HepG2 (cell line): Measurements from ENCODE around the gene SCAF8. TPM values are rescaled to one million over a fixed set of nuclear protein-coding genes. Genes with fewer than 3 reads are reported as not detected.

ENCODE experiments used
- ATAC-seq: fragments of 200-7000 bp; cut with Tn5 transposase; 3 replicates; pipeline ENCODE4 v1.9.1; 2020; ENCODE audit warnings: mild to moderate bottlenecking, moderate library complexity
- BruUV-seq: library from RNA; stranded (reverse); fragments of 400-500 nt; replicated peaks from 2 replicates; lab custom pipeline; 2021; lab: Mats Ljungman, UMichigan
- CTCF ChIA-PET: fragments of 300-600 bp; formaldehyde crosslinking; extraction: SDS; loops from one replicate; lab custom pipeline; 2021; ENCODE audit warnings: low total read pairs, inconsistent platforms, low intra/inter-chr PET ratio; lab: Yijun Ruan, JAX
- POLR2A ChIA-PET: fragments of 350-600 bp; sonication (Branson Sonifier 250); formaldehyde crosslinking; loops from one replicate; lab custom pipeline; 2020; ENCODE audit warnings: antibody characterized with exemption, inconsistent platforms; lab: Yijun Ruan, JAX
- DNase-seq: peaks from one replicate; pipeline ENCODE4 v3.0.0-alpha.2; 2015; ENCODE audit warnings: low spot score
- FAIRE-seq: peaks from 3 replicates; lab custom pipeline; 2011; peaks lifted over from hg19 to GRCh38; lab: Jason Lieb, UNC
- H2AFZ ChIP-seq: one replicate; pipeline ENCODE4 v1.6.1; 2011; ENCODE audit warnings: low read length, inconsistent platforms
- H3K27ac ChIP-seq: fragments of 300-600 bp; 3 replicates; pipeline ENCODE4 v1.8.0; 2011; ENCODE audit warnings: mixed run types, mild to moderate bottlenecking, mixed read lengths, low read length, inconsistent platforms; ENCODE audit not compliant: insufficient read depth; ENCODE audit errors: extremely low read length
- H3K27me3 ChIP-seq, 2 experiments: fragments of 200-600 bp in 1 of 2; 2 replicates in 1 of 2; 3 replicates in 1 of 2; pipeline versions ENCODE4 v1.6.0 to v1.8.0; 2011; ENCODE audit warnings: low read length in 2 of 2, mild to moderate bottlenecking in 2 of 2, moderate library complexity in 2 of 2, inconsistent platforms in 1 of 2; ENCODE audit not compliant: insufficient read depth in 2 of 2, control insufficient read depth in 1 of 2
- H3K36me3 ChIP-seq, 2 experiments: fragments of 200-600 bp in 1 of 2; replicated peaks in 1 of 2; 2 replicates in 1 of 2; 3 replicates in 1 of 2; pipeline versions ENCODE4 v1.5.1 to v1.8.0; 2011; ENCODE audit warnings: low read length in 2 of 2, inconsistent platforms in 1 of 2; ENCODE audit not compliant: insufficient read depth in 2 of 2, control insufficient read depth in 1 of 2
- H3K4me1 ChIP-seq: 2 replicates; pipeline ENCODE4 v1.5.1; 2012; ENCODE audit warnings: low read length, inconsistent platforms; ENCODE audit not compliant: insufficient read depth
- H3K4me2 ChIP-seq: 2 replicates; pipeline ENCODE4 v1.6.0; 2011; ENCODE audit warnings: low read depth, low read length, inconsistent platforms
- H3K4me3 ChIP-seq, 3 experiments: fragments of 200-600 bp in 1 of 3; sonication (generic), shearing (Covaris generic) in 1 of 3; replicated peaks in 1 of 3; 2 replicates each; pipeline ENCODE4 v1.5.1; 2011 to 2016; ENCODE audit warnings: low read length in 3 of 3, inconsistent platforms in 2 of 3, low read depth in 2 of 3, mild to moderate bottlenecking in 2 of 3, control low read depth in 1 of 3, mixed read lengths in 1 of 3; ENCODE audit not compliant: insufficient read depth in 1 of 3
- H3K79me2 ChIP-seq: one replicate; pipeline ENCODE4 v1.6.1; 2011; ENCODE audit warnings: low read length, inconsistent platforms; ENCODE audit not compliant: insufficient read depth
- H3K9ac ChIP-seq: 2 replicates; pipeline ENCODE4 v1.6.0; 2011; ENCODE audit warnings: mild to moderate bottlenecking, low read depth, low read length, inconsistent platforms; ENCODE audit not compliant: insufficient read depth
- H3K9me3 ChIP-seq: 2 replicates; pipeline ENCODE4 v1.5.1; 2012; ENCODE audit warnings: mild to moderate bottlenecking, low read length
- H4K20me1 ChIP-seq: 2 replicates; pipeline ENCODE4 v1.6.0; 2011; ENCODE audit warnings: inconsistent platforms, mild to moderate bottlenecking, low read length, moderate library complexity; ENCODE audit not compliant: insufficient read depth
- CBFB ChIP-seq: sonication (generic); formaldehyde crosslinking; IDR thresholded peaks from 2 replicates; pipeline ENCODE4 v1.4.0; 2020; ENCODE audit warnings: missing genetic modification reagents
- HNF4A ChIP-seq: sonication (generic); formaldehyde crosslinking; IDR thresholded peaks from 2 replicates; pipeline ENCODE4 v1.4.0; 2020; ENCODE audit warnings: missing genetic modification reagents
- HNRNPUL1 ChIP-seq: fragments of 200-400 bp; formaldehyde crosslinking; IDR thresholded peaks from 2 replicates; pipeline ENCODE4 v1.6.1; 2017; ENCODE audit warnings: low read depth, mild to moderate bottlenecking, low read length, moderate library complexity
- NCOA1 ChIP-seq: sonication (generic); formaldehyde crosslinking; IDR thresholded peaks from 2 replicates; pipeline ENCODE4 v1.9.0; 2021; ENCODE audit warnings: missing genetic modification reagents
- NCOR1 ChIP-seq: fragments of 200-600 bp; sonication (generic); IDR thresholded peaks from 2 replicates; pipeline ENCODE4 v1.7.0; 2017; ENCODE audit warnings: antibody characterized with exemption, low read length, borderline replicate concordance
- NFE2L1 ChIP-seq: sonication (generic); formaldehyde crosslinking; IDR thresholded peaks from 2 replicates; pipeline ENCODE4 v1.4.0; 2020; ENCODE audit warnings: missing genetic modification reagents, mild to moderate bottlenecking, borderline replicate concordance
- POLR2AphosphoS2 ChIP-seq: IDR thresholded peaks from 2 replicates; pipeline ENCODE4 v1.6.1; 2011; ENCODE audit warnings: low read depth, low read length, improper control_type of control experiment
- PTBP1 ChIP-seq: fragments of 200-400 bp; formaldehyde crosslinking; IDR thresholded peaks from 2 replicates; pipeline ENCODE4 v1.6.1; 2018; ENCODE audit warnings: low read length, low read depth; ENCODE audit not compliant: poor library complexity, severe bottlenecking
- ZBTB8A ChIP-seq: sonication (generic); formaldehyde crosslinking; IDR thresholded peaks from 2 replicates; pipeline ENCODE4 v1.4.0; 2020; ENCODE audit warnings: mild to moderate bottlenecking, low read depth, missing genetic modification reagents, borderline replicate concordance
- ZNF431 ChIP-seq: sonication (generic); formaldehyde crosslinking; IDR thresholded peaks from 2 replicates; pipeline ENCODE4 v1.9.0; 2022; ENCODE audit warnings: missing genetic modification reagents, low read depth, mild to moderate bottlenecking, borderline replicate concordance
- ZNF703 ChIP-seq: sonication (generic); formaldehyde crosslinking; IDR thresholded peaks from 2 replicates; pipeline ENCODE4 v1.5.1; 2020; ENCODE audit warnings: missing genetic modification reagents, mild to moderate bottlenecking, moderate library complexity, borderline replicate concordance
- WGBS: methylation state at CpG from one replicate; pipeline ENCODE4 v1.1.6; 2017; ENCODE audit warnings: low lambda C conversion rate; 5-methylcytosine and 5-hydroxymethylcytosine counted together
- in situ Hi-C: cut with HindIII; loops from 2 replicates; pipeline ENCODE4 v1.10.0; 2017; ENCODE audit warnings: low pct_unique_long_range_greater_than_20kb; ENCODE audit not compliant: extremely low pct_ligation_motif_present
- intact Hi-C: fragments of 100-400 bp; cut with micrococcal nuclease; formaldehyde crosslinking; loops from one replicate; pipeline ENCODE4 v1.10.0; 2022; ENCODE audit not compliant: unreplicated experiment
- polyA plus RNA-seq, 8 experiments: library from polyadenylated mRNA; depleted of rRNA in 3 of 8; stranded (reverse) in 7 of 8; unstranded in 1 of 8; fragments of >200 nt; fragmentation: Illumina TruSeq in 4 of 8; extraction: Trizol in 4 of 8; gene quantifications; 2 replicates each; pipeline versions ENCODE4 v1.2.1 to v1.2.3, GENCODE V29; 2011 to 2016; ENCODE audit warnings: low read depth in 4 of 8, missing spikeins in 1 of 8, mixed read lengths in 1 of 8; ENCODE audit not compliant: insufficient read depth in 1 of 8
- total RNA-seq, 5 experiments: library from RNA; depleted of rRNA; stranded (reverse); fragments of >200 nt; fragmentation: Illumina TruSeq; extraction: Trizol; gene quantifications; 2 replicates each; pipeline ENCODE4 v1.2.3, GENCODE V29; 2016; ENCODE audit warnings: low read depth in 1 of 5
- TF ChIP-seq, protein P1 (sequence below): sonication (generic); formaldehyde crosslinking; IDR thresholded peaks from 2 replicates; pipeline ENCODE4 v1.8.0; 2022; ENCODE audit warnings: mild to moderate bottlenecking, missing genetic modification reagents; ENCODE audit not compliant: insufficient replicate concordance
- TF ChIP-seq, protein P2 (sequence below): conservative IDR thresholded peaks from 2 replicates; pipeline ENCODE4 v1.6.1; 2018; ENCODE audit warnings: missing genetic modification reagents
- TF ChIP-seq, protein P3 (sequence below): sonication (generic); formaldehyde crosslinking; IDR thresholded peaks from 2 replicates; pipeline ENCODE4 v1.4.0; 2020; ENCODE audit warnings: missing genetic modification reagents

Gene SCAF8
- total and polyA plus RNA-seq, 2 of the 13 experiments (the other 11 are each of a cell fraction or from before 2014, with no cell fraction given), result 15.3 to 40.8 TPM

DNA sequence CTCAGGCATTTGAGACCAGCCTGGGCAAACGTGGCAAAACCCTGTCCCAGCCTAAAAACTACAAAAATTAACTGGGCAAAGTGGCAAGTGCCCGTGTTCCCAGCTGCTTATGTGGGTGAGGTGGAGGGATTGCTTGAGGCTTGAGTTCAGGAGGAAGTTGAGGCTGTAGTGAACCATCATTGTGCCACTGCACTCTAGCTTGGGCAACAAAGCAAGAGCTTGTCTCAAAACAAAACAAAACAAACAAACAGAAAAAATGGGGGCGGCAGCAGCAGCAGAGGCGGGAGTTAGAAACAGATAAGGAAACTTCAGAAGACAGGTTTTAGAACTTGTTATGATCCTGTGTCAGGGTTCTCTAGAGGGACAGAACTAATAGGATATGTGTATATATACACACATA, 49.0 kb downstream of the SCAF8 start:
- CTCF ChIA-PET, result no interaction called here
- ATAC-seq (no peak; the same call in 2 of the 3 replicates), DNase-seq (no peak), FAIRE-seq (no peak)
- Histone ChIP-seq H3K9ac (no peak overlapping the region), H3K9me3 (no peaks in the 10 kb centered on the region), H3K4me2 (no peak overlapping the region), H3K4me3 (no peak overlapping the region), H4K20me1 (peaks cover 14% of the 10 kb centered on the region; the same call in 1 of the 2 replicates), H3K27me3 (no peaks in the 10 kb centered on the region), H2AFZ (no peak overlapping the region), H3K27ac (no peak overlapping the region), H3K36me3 (peaks cover 9 to 35% of the 10 kb centered on the region in 2 experiments; a peak in 4 of 5 replicates), H3K79me2 (peaks cover 47% of the 10 kb centered on the region), H3K4me1 (no peaks in the 10 kb centered on the region)
- TF ChIP-seq PTBP1 (no peak), NCOA1 (no peak), POLR2AphosphoS2 (0 out of 2 replicates have a peak, but pooled peaks have one; percentile 47), NCOR1 (no peak)
- intact Hi-C loops (no loop called here), in situ Hi-C loops (no loop called here)
- 96% methylated on average over 4 of the region's 4 CpGs for WGBS
- POLR2A ChIA-PET, result no interaction called here
- BruUV-seq, result no TSS peak

DNA sequence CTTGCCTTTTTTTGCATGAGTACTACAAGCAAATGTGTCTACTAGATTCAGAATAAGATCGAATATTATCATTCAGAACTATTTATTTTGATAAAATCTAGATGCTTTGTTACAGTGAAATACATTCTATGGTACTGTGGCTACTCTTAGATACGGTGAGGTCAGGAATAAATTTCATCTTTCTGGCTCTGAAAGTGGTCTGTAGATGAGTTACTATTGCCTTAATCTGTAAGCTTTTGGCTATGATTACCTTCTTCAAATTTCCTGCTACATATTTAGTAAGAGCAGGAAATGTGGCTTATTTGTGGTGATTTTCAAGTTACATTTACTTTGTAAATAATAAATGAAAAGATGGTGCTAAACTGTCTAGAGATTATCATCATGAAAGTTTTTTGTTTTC, 50.0 kb downstream of the SCAF8 start:
- H3K4me2 ChIP-seq, result no peak overlapping the region
- no peaks in the 10 kb centered on the region for H3K9me3 ChIP-seq
- no peak overlapping the region for H3K9ac ChIP-seq
- WGBS, result 96% methylated on average over 2 of the region's 2 CpGs
- H3K4me1 ChIP-seq, result no peaks in the 10 kb centered on the region
- no peak overlapping the region for H3K4me3 ChIP-seq
- ChIA-PET CTCF (no interaction called here), POLR2A (no interaction called here)
- no peak overlapping the region for H2AFZ ChIP-seq
- no peaks in the 10 kb centered on the region for H3K27me3 ChIP-seq
- H4K20me1 ChIP-seq, result peaks cover 13% of the 10 kb centered on the region; the same call in 1 of the 2 replicates
- H3K36me3 ChIP-seq, result peaks cover 9 to 38% of the 10 kb centered on the region in 2 experiments; a peak in 4 of 5 replicates
- FAIRE-seq (no peak), ATAC-seq (no peak), DNase-seq (no peak)
- BruUV-seq, result no TSS peak
- no peak overlapping the region for H3K27ac ChIP-seq
- H3K79me2 ChIP-seq, result peaks cover 49% of the 10 kb centered on the region
- in situ Hi-C loops (no loop called here), intact Hi-C loops (no loop called here)
- TF ChIP-seq, protein P1, sequence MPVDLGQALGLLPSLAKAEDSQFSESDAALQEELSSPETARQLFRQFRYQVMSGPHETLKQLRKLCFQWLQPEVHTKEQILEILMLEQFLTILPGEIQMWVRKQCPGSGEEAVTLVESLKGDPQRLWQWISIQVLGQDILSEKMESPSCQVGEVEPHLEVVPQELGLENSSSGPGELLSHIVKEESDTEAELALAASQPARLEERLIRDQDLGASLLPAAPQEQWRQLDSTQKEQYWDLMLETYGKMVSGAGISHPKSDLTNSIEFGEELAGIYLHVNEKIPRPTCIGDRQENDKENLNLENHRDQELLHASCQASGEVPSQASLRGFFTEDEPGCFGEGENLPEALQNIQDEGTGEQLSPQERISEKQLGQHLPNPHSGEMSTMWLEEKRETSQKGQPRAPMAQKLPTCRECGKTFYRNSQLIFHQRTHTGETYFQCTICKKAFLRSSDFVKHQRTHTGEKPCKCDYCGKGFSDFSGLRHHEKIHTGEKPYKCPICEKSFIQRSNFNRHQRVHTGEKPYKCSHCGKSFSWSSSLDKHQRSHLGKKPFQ (CRISPR knock-in tag), result no peak
- TF ChIP-seq ZNF703 (CRISPR knock-in tag) (no peak), HNRNPUL1 (no peak), HNF4A (CRISPR knock-in tag) (no peak), ZBTB8A (no peak), NFE2L1 (CRISPR knock-in tag) (no peak), CBFB (CRISPR knock-in tag) (no peak), ZNF431 (no peak)
- TF ChIP-seq, protein P2, sequence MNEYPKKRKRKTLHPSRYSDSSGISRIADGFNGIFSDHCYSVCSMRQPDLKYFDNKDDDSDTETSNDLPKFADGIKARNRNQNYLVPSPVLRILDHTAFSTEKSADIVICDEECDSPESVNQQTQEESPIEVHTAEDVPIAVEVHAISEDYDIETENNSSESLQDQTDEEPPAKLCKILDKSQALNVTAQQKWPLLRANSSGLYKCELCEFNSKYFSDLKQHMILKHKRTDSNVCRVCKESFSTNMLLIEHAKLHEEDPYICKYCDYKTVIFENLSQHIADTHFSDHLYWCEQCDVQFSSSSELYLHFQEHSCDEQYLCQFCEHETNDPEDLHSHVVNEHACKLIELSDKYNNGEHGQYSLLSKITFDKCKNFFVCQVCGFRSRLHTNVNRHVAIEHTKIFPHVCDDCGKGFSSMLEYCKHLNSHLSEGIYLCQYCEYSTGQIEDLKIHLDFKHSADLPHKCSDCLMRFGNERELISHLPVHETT (CRISPR knock-in tag), result no peak
- TF ChIP-seq, protein P3, sequence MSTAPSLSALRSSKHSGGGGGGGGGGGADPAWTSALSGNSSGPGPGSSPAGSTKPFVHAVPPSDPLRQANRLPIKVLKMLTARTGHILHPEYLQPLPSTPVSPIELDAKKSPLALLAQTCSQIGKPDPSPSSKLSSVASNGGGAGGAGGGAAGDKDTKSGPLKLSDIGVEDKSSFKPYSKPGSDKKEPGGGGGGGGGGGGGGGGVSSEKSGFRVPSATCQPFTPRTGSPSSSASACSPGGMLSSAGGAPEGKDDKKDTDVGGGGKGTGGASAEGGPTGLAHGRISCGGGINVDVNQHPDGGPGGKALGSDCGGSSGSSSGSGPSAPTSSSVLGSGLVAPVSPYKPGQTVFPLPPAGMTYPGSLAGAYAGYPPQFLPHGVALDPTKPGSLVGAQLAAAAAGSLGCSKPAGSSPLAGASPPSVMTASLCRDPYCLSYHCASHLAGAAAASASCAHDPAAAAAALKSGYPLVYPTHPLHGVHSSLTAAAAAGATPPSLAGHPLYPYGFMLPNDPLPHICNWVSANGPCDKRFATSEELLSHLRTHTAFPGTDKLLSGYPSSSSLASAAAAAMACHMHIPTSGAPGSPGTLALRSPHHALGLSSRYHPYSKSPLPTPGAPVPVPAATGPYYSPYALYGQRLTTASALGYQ (CRISPR knock-in tag), result no peak
